HEK293 (cell line): ENCODE measurements around the gene RAB7B.

ENCODE experiments used
- CTCF ChIP-seq: fragments of 450-650 bp; formaldehyde crosslinking; IDR thresholded peaks from 2 replicates; pipeline ENCODE4 v1.5.1; 2016; ENCODE audit warnings: missing biosample characterization, missing genetic modification characterization
- REPIN1 ChIP-seq: fragments of 450-650 bp; formaldehyde crosslinking; IDR thresholded peaks from 2 replicates; pipeline ENCODE4 v1.5.1; 2017; ENCODE audit warnings: missing biosample characterization, missing genetic modification characterization, low read depth
- REST ChIP-seq: fragments of 450-650 bp; formaldehyde crosslinking; IDR thresholded peaks from 2 replicates; pipeline ENCODE4 v1.5.1; 2016; ENCODE audit warnings: missing biosample characterization, missing genetic modification characterization
- SETDB1 ChIP-seq: IDR thresholded peaks from one replicate; pipeline ENCODE4 v1.6.1; 2017; ENCODE audit warnings: mild to moderate bottlenecking, low read length, moderate library complexity, mixed read lengths; ENCODE audit not compliant: insufficient read length
- SP2 ChIP-seq: fragments of 450-650 bp; formaldehyde crosslinking; IDR thresholded peaks from 2 replicates; pipeline ENCODE4 v1.5.1; 2016; ENCODE audit warnings: missing biosample characterization, missing genetic modification characterization
- ZBTB20 ChIP-seq: fragments of 450-650 bp; formaldehyde crosslinking; IDR thresholded peaks from 2 replicates; pipeline ENCODE4 v1.5.1; 2016; ENCODE audit warnings: missing biosample characterization, missing genetic modification characterization
- ZNF133 ChIP-seq: fragments of 450-650 bp; formaldehyde crosslinking; IDR thresholded peaks from 2 replicates; pipeline ENCODE4 v1.5.1; 2016; ENCODE audit warnings: missing biosample characterization, missing genetic modification characterization
- ZNF555 ChIP-seq: fragments of 450-650 bp; formaldehyde crosslinking; conservative IDR thresholded peaks from 2 replicates; pipeline ENCODE4 v1.5.1; 2017; ENCODE audit warnings: missing biosample characterization, mild to moderate bottlenecking, missing genetic modification characterization, inconsistent platforms
- ZNF791 ChIP-seq: fragments of 450-650 bp; formaldehyde crosslinking; IDR thresholded peaks from 2 replicates; pipeline ENCODE4 v1.5.1; 2016; ENCODE audit warnings: missing biosample characterization, missing genetic modification characterization

- no peak for TF ChIP-seq ZBTB20
- no peak for TF ChIP-seq REST (tag by site-specific recombination)
- no peak for TF ChIP-seq ZNF555 (tag by site-specific recombination)
- TF ChIP-seq CTCF: no peak
- no peak for TF ChIP-seq SETDB1
- TF ChIP-seq ZNF133 (tag by site-specific recombination): no peak
- TF ChIP-seq SP2 (tag by site-specific recombination): no peak
- no peak for TF ChIP-seq ZNF791 (tag by site-specific recombination)
- no peak for TF ChIP-seq REPIN1 (tag by site-specific recombination)
Observed at GRCh38 chr1:205934788-205935187, 68.4 kb downstream of the RAB7B start.
